Esophagus squamous epithelium (tissue), 4 donors: ENCODE results near the gene HSPA4.
A peak's percentile ranks its signal among the peaks of the same experiment; 100 is the strongest.

Experiments used
- POLR2A ChIP-seq, 4 donors: fragments of 450-650 bp; IDR thresholded peaks; one replicate each; pipeline ENCODE4 v1.6.1; 2017; ENCODE audit warnings: antibody characterized with exemption in 4 of 4, mild to moderate bottlenecking in 4 of 4, moderate library complexity in 3 of 4
- TF ChIP-seq, protein P1 (sequence below), 6 experiments: fragments of 450-650 bp in 4 of 6; fragments of 200-600 bp in 2 of 6; sonication (generic) in 2 of 6; IDR thresholded peaks; one replicate each; pipeline ENCODE4 v1.5.1; 2016 to 2019; ENCODE audit warnings: antibody characterized with exemption in 6 of 6, mild to moderate bottlenecking in 4 of 6, moderate library complexity in 4 of 6

DNA sequence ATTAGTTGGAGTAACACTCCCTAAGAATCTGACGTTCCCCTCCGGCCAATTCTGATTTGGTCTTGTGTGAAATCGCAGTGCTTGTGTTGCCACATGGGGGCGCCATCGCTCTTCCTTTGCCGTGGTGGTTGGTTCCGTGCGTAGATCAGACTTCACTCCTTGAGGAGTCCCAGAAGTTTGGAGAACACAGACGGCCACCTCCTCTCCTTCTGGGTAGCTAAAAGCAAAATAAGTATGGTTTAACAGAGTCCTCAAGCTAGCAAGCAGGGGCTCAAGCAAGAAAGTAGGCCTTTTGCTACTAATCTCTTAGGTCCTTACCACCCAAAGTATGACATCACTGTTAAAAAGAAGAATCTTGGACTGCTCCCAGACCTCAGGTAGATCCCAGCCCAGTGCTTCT, 59.5 kb downstream of the HSPA4 start:
- TF ChIP-seq, protein P1, sequence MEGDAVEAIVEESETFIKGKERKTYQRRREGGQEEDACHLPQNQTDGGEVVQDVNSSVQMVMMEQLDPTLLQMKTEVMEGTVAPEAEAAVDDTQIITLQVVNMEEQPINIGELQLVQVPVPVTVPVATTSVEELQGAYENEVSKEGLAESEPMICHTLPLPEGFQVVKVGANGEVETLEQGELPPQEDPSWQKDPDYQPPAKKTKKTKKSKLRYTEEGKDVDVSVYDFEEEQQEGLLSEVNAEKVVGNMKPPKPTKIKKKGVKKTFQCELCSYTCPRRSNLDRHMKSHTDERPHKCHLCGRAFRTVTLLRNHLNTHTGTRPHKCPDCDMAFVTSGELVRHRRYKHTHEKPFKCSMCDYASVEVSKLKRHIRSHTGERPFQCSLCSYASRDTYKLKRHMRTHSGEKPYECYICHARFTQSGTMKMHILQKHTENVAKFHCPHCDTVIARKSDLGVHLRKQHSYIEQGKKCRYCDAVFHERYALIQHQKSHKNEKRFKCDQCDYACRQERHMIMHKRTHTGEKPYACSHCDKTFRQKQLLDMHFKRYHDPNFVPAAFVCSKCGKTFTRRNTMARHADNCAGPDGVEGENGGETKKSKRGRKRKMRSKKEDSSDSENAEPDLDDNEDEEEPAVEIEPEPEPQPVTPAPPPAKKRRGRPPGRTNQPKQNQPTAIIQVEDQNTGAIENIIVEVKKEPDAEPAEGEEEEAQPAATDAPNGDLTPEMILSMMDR (IDR thresholded peaks at IDR 0.05), result peak; percentile 84 to 94 (median 86)
- no peak for TF ChIP-seq POLR2A (IDR thresholded peaks at IDR 0.05)
